MM.1S (cell line): ENCODE measurements around the gene ZNF804B.

ENCODE experiments used
- CTCF ChIP-seq: fragments of 300-600 bp; sonication (generic); IDR thresholded peaks from 2 replicates; pipeline ENCODE4 v1.5.1; 2016; ENCODE audit warnings: antibody characterized with exemption, low read length, mixed read lengths
- EZH2 ChIP-seq: fragments of 300-600 bp; sonication (generic); optimal IDR thresholded peaks from 2 replicates; pipeline ENCODE3; 2017; ENCODE audit warnings: low read depth, mild to moderate bottlenecking, antibody characterized with exemption, low read length, mixed read lengths

GRCh38 chr7:88792361-88792760 is 32.9 kb downstream of the ZNF804B start:
- TF ChIP-seq CTCF, result no peak
- TF ChIP-seq EZH2, result no peak
